8988T (cell line): ENCODE data around the gene ADD1.

Source experiments
- DNase-seq: peaks from one replicate; pipeline ENCODE4 v3.0.0; 2011

Gene ADD1

DNA sequence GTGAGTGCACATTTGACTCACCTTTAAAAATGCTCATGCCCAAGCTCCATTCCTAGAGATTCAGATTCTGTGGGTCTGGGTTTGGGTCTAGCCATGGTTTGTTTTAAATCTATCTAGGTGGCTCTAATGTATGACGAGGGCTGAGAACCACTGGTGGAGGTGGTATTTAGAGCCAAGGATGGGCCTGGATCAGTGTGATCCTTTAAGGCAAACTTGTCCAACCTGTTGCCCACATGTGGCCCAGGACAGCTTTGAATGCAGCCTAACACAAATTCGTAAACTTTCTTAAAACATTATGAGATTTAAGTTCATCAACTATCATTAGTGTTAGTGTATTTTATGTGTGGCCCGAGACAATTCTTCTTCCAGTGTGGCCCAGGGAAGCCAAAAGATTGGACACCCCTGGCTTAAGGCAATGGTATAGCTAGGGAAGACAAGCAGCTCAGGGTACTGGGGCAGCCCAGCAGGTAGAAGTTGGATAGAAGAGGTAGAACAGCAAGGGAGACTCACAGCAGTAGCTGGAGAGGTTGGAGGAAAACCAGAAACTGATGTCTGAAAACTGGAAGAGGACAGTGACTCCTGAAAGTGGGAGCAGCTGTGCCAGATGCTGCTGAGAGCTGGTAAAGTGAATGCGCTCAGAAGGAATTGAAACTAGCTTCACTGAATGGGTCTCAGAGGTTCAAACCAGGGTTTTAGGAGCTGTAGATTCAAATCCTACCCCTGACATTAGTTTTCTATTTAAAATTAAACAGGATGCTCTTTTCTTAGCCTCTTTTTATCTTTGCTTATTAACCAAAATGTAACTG lies 18.2 kb downstream of the ADD1 start:
- DNase-seq = no peak

- no peak for DNase-seq
These were observed 18.9 kb downstream of the ADD1 start for GRCh38 chr4:2862528-2862927.

DNA sequence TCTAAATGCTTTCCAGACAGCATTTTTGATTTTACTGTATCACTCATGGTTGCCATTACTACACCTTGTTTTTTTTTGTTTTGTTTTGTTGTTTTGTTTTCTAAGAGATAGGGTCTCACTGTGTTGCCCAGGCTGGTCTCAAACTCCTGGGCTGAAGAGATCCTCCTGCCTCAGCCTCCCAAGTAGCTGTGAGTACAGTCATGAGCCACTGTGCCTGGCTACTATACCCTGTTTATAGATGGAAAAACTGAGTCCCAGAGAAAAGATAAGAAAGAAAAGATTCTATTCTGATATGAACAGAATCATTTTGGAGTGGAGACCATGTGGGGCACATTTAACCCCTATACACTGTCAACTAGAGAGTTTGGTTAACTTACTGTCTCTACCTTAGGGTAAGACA lies 20.0 kb downstream of the ADD1 start:
- no peak for DNase-seq

DNA sequence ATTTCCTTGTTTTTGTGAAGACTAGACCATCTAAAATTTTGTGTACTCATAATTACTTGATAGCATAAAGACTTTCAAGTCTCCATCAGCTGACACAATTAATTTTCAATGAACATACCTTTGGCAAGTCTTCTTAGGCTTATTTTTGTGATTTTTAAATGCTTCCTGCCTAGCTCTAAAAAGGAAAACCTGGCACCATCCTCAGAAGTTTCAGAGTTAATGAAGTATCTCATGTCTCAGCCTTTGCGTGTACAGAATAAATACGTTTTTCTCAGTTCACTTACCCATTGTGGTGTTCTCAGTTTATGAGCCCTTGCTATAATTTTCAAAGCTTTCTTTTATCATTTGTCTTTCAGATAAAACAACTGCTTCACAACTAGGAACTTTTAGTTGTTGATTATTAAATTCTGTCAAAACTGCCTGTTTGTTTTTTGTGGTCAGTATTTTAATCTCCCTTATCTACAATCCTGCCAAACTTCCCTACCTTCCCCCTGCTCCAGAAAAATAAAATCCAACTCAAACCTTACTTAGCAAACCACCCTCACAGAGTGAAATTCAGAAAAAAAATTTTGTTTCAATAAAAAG lies 21.6 kb downstream of the ADD1 start:
- DNase-seq = no peak

- DNase-seq = no peak
These were observed 22.7 kb downstream of the ADD1 start for GRCh38 chr4:2866160-2866861.

DNA sequence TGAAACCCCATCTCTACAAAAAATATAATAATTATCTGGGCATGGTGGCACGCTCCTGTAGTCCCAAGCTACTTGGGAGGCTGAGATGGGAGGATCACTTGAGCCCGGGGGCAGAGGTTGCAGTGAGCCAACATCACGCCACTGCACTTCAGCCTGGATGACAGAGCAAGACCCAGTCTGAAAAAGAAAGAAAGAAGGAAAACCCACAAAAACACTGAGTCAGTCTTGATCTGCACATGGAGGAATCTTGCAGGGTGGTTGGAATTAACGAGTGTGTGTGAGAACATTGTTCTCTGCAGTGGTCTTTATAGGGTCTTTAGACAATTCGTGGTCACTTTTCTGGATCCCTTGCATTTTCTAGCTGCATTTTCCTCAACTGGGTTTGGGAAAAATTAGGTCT lies 23.2 kb downstream of the ADD1 start:
- DNase-seq = no peak

- no peak for DNase-seq
These were observed 24.3 kb downstream of the ADD1 start for GRCh38 chr4:2867758-2868491.

DNA sequence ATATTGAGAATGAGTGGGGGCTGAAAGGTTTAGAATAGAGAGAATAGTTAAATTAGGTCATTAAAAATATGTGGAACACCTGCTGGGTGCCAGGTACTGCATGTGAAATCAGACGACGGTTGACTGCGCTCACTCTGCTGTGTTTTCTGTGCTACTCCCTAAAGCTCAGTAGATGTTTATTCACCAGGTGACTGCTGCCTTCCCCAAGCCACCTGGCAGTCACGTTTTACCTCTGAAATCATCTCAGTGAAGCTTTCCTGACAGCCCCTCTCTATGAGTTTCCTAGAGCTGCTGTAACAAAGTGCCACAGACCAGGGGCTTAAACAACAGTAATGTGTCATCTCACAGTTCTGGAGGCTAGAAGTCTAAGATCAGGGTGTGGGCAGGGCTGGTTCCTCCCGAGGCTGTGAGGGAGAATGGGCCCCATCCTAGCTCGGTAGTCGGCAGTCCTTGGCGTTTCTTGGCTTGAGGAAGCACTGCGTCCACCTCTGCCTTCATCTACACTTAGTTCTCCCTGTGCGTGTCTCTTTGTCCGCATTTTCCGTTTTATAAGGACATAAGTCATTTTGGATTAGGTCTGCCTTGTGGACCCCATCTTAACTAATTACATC lies 25.3 kb downstream of the ADD1 start:
- DNase-seq = no peak

DNA sequence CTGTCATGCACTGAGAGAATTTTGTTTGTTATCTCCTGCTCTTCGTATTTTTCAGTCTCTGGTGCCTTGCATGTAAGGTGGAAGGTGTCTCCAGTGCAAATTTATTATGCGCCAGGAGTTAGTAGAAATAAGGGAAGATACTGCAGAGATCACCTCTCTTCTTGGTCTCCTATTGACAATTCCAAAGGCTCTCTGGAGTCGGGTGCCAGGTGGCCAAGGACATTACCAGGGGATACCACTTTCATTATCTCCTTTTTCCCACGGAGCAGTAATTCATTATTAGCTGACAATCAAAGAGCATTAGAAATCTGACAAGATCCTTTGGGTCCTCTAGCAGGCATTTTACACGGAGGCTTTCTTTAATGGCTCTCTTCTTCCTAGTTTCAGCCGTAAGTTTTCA lies 26.0 kb downstream of the ADD1 start:
- DNase-seq = no peak

- DNase-seq = no peak
These were observed 26.4 kb downstream of the ADD1 start for GRCh38 chr4:2870082-2870481.

DNA sequence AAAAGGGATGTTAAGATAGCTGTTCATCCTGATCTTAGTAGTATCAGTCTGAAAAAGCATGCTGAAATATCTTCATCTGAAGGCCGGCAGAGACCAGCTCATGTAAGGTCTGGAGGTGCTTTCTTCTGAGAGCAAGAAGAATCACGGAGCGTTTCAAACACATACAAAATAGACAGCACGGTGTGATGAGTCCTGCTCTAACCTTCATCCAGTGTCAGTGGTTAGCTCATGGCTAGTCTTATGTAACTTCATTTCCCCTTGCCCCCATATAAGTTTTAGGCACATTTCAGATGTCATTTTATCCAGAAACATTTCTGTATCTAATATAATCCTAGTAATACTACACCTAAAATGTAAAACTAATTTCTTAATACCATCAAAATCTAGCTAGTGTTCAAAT lies 27.8 kb downstream of the ADD1 start:
- DNase-seq = no peak

GRCh38 chr4:2871911-2872310 lies 28.3 kb downstream of the ADD1 start:
- no peak for DNase-seq

DNA sequence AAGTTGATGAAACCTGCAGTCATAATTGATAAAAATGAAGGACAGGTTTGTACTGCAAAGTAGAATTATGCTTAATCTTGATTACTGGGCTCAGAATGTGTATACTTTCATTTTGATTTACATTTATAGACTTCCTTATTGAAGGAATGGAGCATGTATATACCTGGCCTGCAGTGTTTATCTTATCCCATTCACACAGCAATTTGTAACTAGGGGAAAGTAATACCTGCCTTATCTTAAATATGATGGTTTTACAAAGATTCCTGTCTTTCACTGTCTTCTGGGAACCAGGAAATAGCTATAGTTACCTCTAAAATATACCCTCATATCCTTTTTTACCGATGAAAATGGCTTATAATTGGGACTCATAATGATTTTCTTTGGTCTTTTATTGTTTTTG lies 29.7 kb downstream of the ADD1 start:
- no peak for DNase-seq

DNA sequence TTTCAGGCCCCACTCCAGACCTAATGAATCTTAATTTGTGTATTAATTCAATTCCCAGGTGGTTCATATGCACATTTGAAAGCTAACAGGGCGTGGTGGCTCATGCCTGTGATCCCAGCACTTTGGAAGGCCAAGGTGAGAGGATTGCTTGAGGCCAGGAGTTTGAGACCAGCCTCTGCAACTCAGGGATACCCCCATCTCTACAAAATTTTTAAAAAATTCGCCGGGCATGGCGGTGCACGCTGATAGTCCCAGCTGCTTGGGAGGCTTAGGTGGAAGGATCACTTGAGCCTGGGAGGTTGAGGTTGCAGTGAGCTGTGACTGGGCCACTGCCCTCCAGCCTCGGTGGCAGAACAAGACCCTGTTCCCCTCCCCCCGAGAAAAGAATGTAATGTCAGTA lies 31.2 kb downstream of the ADD1 start:
- DNase-seq = no peak

DNA sequence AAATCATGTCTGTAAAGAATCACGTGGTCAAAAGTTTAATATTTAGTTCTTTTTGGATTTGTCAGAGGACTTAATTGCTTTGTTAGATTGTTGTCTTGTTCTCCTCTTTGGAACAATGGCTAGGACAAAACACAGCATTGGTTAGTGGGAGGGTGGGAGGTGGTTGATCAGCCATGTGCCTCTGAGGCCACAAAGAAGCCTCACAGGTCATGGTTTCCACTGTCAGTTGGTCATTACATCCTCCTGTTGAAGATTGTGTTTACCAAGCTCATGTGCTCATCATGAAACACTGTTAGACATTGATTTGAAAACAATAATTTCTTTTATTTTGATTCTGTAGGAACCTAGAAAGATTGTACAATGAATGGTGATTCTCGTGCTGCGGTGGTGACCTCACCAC lies 31.9 kb downstream of the ADD1 start:
- DNase-seq = no peak

DNA sequence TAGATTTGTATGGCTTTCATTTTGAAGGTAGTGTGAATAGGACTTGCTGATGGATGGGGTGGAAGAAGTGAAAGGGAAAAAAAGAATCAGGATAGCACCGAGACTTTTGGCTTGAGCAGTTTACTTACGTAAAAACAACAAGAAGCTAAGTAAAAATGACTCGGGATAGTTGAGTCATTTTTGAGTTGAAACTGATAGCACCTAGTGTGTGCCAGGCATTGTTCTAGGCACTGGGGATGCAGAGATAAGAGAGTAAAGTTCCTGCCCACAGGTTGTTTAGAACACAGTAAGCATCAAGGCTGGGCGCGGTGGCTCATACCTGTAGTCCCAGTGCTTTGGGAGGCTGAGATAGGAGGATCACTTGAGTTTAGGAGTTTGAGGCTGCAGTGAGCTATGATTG lies 34.7 kb downstream of the ADD1 start:
- DNase-seq = no peak

- no peak for DNase-seq
These were observed 35.4 kb downstream of the ADD1 start for GRCh38 chr4:2879026-2879425.

GRCh38 chr4:2881431-2881830 lies 37.8 kb downstream of the ADD1 start:
- no peak for DNase-seq

DNA sequence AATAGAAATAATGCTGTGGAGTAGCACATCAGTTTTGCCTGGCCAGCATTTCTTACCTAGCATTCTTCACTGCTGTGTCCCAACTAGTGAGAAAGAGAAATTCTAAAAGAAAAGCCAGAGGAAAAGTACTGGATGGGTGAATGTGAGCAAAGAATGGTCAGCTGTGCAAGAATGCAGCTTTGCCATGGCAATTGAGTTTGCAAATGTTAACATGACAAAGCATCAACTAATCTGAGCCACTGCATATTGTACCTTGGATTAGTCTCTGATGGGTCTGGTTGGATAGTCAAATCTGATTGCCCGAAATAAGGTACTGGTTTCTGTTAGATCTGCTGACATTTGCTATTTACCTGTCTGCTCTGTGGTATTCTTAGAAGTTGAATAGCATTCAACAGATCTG lies 38.7 kb downstream of the ADD1 start:
- no peak for DNase-seq

GRCh38 chr4:2886161-2886560 lies 42.5 kb downstream of the ADD1 start:
- no peak for DNase-seq

DNA sequence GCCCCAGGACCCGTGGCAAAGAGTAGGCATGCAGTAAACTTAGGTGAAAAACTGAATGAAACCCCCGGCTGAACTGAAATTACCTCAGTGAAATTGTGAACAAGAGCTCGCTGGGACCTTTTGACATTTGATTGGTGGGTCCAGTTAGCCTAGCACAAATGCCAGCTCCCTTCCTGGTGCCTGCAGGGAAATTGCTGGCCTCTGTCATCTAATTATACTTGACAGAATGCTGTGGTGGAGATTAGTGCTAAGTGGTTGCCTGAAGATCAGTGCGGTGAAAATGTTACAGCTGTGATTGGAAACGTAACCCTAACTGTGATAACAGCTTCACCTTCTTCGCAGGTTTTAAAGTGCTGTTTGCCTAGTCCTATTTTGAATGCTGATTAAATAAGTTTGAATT lies 43.0 kb downstream of the ADD1 start:
- no peak for DNase-seq

DNA sequence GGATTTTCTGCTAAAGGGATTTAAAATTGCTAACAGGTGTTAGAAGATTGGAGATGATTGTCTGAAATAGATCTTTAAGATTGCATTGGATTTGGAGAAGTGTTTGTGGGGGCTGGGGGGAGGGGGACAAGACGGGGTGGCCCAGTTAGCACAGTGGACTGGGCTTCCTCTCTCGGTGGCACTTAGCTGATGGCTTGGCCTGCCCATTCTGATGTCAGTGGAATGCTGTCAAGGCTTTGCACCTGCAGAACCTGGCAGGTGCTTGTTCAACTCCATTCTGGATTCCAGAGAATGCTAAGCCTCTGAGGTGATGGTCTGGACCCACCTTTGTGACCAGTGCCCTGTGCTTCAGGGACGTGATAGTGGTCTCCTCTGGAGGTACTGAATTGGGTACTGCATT lies 43.7 kb downstream of the ADD1 start:
- no peak for DNase-seq

DNA sequence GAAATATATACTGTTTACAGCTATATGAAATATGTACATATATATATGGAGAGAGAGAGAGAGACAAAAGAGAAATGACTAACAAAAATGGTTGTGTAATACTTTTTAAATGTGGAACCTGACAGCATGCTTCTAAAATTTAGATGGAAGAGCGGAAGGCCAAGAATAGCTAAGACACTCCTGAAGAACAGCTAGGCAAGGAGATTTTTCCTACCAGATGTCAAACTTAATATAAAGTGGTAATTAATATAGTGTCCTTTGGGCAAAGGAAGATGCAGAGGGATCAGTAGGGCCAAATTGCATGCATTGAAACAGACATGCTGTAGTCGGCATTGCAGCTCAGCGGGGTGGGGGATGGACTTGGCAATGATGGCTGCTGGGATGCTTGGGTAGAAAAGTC lies 45.2 kb downstream of the ADD1 start:
- no peak for DNase-seq
